GM18951 (cell line): ENCODE data around the gene TUBA8.

Experiments used
- POLR2A ChIP-seq: IDR thresholded peaks from 4 replicates; pipeline ENCODE4 v1.6.1; 2011; ENCODE audit warnings: mild to moderate bottlenecking; ENCODE audit not compliant: insufficient read length, insufficient read depth; ENCODE audit errors: extremely low read depth
- in situ Hi-C: fragments of 300-500 bp; cut with MboI; formaldehyde crosslinking; loops from one replicate; pipeline ENCODE4 v1.12.0; 2022; ENCODE audit warnings: low sequenced_read_pairs, mixed read lengths, inconsistent platforms; ENCODE audit not compliant: unreplicated experiment

TUBA8 gene

DNA sequence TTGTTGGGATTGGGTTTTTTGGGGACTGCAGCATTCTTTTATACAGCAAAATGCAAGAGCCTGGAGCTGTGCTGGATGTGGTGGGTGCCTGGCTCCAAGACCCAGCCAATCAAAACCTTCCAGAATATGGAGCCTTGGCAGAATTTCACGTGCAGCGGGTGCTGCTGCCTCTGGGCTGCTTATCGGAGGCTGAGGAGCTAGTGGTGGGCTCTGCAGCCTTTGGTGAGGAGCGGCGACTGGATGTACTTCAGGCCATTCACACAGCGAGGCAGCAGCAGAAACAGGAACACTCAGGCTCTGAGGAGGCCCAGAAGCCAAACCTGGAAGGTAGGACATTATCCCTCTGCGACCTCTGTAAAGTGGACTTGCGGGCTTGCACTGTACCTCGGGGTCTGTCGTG, 27.2 kb upstream of the TUBA8 start:
- in situ Hi-C loops, result no loop called here
- TF ChIP-seq POLR2A, result no peak

DNA sequence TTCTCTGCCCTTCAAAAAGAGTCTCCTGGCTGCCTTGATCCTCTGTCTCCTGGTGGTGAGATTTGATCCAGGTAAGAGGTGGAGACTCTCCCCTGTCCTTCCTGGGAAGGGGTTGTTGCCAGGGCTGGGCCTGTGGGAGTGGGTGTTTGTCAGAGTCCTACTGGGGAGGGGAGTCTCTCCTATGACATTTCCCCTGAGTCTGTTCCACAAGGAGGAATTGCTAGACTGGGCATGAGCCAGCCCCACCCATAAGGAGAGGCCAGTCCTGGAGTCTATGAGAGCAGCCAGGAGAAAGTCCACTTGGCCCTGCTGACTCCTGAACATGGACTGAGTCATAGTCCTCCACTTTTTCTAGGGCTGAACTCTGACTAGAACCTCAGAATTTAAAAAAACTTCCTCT, 25.4 kb upstream of the TUBA8 start:
- TF ChIP-seq POLR2A, result no peak
- in situ Hi-C loops, result no loop called here

DNA sequence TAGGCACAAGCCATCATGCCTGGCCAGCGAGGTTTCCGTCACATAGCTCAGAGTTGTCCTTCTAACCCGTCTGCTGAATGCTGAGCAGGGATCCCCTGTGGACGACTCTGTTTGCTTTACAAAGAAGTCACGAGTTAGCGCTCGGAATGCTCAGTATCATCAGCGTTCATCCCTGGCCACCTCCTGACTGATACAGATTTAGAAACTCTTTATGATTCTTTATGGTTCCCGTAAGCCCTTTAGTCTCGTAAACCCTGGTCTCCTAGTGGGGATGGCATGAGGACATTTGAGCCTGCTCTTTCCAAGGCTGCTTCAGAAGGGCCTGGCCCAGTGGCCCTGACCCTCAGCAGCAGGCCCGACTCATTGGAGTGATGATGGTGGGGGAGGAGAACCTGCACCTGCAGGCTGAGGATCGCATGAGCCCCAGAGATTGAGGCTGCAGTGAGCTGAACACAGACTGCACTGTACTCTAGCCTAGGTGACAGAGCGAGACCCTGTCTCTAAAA, 23.2 kb upstream of the TUBA8 start:
- in situ Hi-C loops, result no loop called here
- TF ChIP-seq POLR2A, result no peak

DNA sequence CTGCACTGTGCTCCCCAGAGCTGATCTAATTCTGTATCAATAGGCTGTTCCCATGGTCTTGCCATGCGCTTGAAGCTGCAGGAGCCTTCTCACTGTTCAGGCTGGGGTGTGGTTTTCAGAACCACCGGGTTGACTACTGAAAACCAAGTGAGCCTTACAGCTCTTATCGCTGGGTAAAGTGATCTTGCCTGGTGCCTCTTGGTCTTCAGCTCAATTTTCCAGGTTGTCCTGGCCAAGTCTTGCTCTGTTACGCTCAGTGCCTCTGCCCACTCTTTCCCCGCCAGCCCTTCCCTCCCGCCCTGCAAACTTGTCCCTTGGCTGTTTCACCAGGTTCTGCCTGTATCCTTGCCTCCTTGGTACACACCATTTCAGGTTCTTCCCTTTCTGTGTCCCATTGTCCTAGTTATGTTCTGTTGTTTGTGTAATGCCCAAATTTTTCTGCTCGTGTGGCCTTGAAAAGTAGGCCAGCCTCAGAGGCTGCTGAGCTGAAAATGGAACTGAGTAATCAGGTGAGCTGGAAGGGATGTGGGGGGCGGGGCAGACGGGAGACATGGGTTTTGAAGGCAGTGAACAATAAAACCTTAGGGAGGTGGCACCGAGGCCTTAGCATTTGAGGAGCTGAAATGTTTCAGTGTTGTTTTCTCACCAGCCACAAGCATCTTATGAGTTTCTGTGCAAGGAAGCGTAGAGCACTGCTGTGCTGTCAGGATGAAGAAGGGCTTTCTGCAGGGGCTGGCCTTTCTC, 21.6 kb upstream of the TUBA8 start:
- no peak for TF ChIP-seq POLR2A
- in situ Hi-C loops, result no loop called here

DNA sequence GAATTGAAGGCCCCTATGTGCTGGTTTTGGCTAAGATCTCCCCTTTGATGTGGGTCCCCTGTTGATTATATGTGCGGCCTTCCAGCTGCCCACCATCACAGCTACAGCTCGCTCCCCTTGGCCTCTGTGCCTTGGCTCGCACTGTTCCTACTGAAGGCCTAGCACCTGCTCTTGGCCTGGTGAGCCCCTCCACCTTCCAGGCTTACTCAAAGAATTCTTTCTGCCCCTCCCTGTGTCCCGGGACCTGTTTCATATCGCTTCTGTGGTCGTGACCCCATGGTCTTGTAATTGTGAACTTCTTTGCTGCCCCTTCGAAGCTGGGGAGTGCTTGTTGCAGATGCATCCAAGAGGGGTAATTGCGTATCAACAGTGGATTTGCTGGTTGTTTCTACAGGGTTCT, 20.3 kb upstream of the TUBA8 start:
- TF ChIP-seq POLR2A, result no peak
- in situ Hi-C loops, result no loop called here

DNA sequence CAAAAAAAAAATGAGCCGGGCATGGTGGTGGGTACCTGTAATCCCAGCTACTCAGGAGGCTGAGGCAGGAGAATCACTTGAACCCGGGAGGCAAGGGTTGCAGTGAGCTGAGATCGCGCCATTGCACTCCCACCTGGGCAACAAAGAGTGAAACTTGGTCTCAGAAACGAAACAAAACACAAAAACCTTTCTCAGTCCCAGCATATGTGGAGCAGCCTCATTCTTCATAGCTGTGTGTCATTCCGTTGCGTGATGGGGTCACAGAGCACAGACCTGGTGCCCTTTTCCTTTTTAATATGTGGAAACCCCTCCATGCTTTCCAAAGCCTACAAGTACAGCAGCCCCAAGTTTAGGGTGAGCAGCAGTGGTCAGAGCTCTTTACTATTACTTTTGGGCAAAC, 19.1 kb upstream of the TUBA8 start:
- in situ Hi-C loops, result no loop called here
- TF ChIP-seq POLR2A, result no peak

DNA sequence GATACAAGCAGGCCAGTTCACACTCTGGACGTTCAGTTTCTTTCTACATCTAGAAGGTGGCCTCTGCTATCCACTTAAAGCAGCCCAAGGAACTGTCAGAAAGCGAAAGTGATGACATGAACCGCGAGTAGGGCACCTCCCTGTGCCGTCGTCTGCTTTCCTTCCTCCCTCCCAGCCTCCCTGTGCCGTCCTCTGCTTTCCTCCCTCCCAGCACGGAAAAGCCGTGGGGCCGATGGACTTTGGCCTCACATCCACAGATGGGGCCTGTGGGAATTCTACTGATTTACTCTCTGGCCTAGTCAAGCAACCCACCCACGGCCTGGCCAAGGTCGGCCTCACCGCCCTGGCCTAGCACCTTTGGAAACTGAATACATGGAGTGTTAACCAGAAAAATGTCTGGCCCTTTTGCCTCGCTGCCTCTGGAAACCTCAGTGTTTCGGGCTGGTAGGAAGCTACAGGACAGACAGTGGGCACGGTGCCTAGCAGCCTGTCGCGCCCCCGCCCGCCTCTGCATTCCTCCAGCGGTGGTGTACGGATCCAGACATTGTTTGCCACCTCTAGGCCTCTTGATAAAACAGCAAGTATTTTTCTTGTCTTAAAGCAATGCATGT, 18.6 kb upstream of the TUBA8 start:
- in situ Hi-C loops, result no loop called here
- no peak for TF ChIP-seq POLR2A

DNA sequence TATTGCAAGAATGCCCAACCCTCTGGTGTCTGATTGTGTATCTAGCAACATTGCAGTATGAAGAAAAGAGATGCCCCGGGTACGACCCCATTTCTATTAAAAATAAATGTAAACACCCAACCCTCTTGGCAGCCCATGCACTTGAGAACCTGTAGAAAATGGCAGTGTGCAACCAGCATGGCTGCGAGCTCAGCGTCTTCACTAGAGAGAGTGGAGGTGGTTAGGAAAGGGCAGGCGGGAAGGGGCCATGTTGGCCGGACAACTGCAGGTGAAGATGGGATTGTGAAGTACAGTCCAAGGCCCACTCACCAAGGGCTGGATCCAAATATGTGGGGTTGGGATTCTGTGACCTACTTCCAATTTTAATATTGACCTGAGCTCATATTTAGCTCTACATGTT, 16.9 kb upstream of the TUBA8 start:
- TF ChIP-seq POLR2A, result no peak
- in situ Hi-C loops, result no loop called here

DNA sequence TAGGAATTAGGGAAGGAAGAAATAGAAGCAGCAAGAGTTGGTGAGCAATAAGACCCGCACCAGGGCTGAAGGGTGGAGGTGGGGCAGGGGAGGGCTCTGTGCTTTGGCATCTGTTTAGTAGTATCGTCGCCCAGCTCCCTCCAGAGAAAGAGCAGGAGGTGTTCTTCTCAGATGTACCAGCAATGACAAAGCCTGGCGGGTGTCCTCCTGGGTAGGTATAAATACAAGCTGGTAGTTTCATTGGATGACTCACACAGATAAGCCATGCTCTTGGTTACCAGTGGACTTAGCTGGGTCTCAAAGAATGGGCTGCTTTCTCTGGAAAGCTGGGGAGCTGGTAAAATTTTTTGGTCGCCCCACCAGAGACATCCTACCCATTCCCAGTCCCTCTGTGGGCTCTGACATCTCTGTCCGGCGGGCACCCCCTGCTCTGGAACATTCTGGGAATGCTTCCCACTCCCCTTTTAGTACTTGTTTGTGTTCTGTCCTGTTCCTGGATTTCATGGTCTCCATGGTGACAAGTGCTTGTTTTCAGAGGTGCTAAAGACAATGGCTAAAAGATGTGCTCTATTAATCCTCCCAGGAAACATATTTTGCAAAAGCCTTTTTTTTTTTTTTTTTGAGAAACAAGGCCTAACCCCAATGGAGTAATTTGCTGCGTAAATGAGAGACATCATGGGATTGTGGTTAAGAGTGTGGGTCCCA, 15.4 kb upstream of the TUBA8 start:
- TF ChIP-seq POLR2A, result no peak
- in situ Hi-C loops, result no loop called here

DNA sequence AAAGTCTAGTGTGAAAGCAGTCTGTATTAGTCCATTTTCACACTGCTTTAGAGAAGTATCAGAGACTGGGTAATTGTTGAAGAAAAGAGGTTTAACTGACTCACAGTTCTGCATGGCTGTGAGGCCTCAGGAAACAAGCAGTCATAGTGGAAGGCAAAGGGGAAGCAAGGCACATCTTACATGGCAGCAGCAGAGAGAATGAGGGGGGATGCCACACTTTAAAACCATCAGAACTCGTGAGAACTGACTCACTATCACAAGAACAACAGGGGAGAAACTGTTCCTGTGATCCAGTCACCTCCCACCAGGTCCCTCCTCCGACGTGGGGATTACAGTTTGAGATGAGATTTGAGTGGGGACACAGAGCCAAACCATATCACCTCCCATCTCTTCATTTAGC, 13.8 kb upstream of the TUBA8 start:
- in situ Hi-C loops, result no loop called here
- no peak for TF ChIP-seq POLR2A

DNA sequence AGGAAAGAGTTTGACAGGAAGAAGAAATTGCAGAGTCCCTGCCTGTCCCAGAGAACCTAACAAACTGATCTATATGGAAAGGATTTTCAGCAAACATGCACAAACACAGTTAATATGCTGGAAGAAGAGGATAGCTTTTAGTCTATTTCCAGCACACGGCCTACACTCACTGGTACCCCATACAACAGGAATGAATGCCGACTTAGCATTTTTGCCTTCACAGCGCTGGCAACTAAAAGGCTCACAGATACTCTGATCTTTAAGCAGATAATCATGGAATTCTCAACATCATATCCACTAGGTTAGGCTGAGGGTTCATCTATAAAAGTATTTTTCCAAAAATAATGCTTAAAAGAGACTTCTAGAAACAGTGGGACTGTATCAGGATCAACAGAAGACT, 9.8 kb upstream of the TUBA8 start:
- in situ Hi-C loops, result no loop called here
- TF ChIP-seq POLR2A, result no peak

DNA sequence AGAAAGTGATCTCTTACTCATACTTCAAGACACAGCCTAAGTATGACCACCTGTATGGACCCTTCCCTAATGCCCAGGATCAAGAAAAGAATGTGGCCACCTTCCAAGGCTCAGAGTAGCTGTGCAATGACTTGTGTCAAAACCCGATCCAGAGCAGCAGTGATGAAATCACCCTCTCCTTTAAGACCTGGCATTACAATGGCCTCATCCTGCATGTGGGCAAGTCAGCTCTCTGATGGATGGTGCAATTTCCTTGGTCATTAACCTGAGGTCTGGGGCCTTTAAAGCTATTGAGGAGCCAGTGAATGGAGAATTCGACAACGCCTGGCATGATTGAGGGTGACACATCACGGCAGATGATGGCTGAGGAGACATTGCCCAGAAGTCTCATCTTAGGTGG, 9.1 kb upstream of the TUBA8 start:
- in situ Hi-C loops, result no loop called here
- no peak for TF ChIP-seq POLR2A

DNA sequence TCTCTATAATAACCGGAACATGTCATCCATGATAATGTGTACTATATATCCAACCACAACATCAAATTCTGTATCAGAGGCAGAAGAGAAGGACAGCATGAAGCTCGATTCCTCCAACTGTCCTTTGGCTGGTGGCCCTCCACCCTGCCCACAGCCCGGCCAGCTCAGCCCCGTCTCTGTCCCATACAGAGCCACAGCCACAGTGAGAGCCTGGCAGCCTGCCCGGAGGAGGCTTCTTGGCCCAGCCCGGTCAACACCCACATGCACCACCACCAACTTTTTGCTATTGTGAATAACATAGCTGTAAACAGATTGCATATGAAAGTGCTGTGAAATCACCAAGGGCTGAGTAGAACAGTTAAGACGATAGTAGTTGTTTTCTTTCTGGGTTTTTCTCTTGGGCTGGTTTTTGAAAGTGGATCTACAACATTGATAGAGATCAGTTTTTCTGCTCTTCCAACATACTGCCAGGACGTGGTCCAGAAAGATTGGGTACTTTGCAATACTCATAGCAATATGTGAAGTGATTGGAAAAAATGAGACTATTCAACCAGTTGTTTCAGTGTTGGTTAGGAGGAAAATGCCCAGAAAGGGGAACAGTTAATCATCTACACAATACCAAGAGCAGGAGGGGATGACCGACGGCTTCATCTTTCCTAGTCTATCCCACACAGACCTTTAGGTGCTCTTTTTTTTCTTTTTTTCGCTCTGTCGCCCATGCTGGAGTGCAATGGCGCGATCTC, 6.9 kb upstream of the TUBA8 start:
- no peak for TF ChIP-seq POLR2A
- in situ Hi-C loops, result no loop called here
